ENCODE data around the gene IQGAP2.
"Not testable (repeated sequence)": the region's sequence is repeated elsewhere in the genome, so short reads cannot be mapped to it uniquely, and the experiment has no call there.

The IQGAP2 gene

GRCh38 chr5:76500633-76501393 lies 97.7 kb downstream of the IQGAP2 start:
- no peak for DNase-seq (ENCODE audit: low read depth)

- no peak for DNase-seq (ENCODE audit: low read depth)
Measured at GRCh38 chr5:76503929-76504328, 100.8 kb downstream of the IQGAP2 start.

GRCh38 chr5:76504901-76505564 lies 101.9 kb downstream of the IQGAP2 start:
- DNase-seq (ENCODE audit: low read depth): no peak

- no peak for DNase-seq (ENCODE audit: low read depth)
Measured at GRCh38 chr5:76513476-76513875, 110.4 kb downstream of the IQGAP2 start.

GRCh38 chr5:76514292-76514691 lies 111.2 kb downstream of the IQGAP2 start:
- no peak for DNase-seq (ENCODE audit: low read depth)

- DNase-seq (ENCODE audit: low read depth): no peak
Measured at GRCh38 chr5:76514713-76515112, 111.6 kb downstream of the IQGAP2 start.

- DNase-seq (ENCODE audit: low read depth): no peak
Measured at GRCh38 chr5:76517334-76517733, 114.2 kb downstream of the IQGAP2 start.

- not testable (repeated sequence) for DNase-seq (ENCODE audit: low read depth)
Measured at GRCh38 chr5:76518246-76518645, 115.2 kb downstream of the IQGAP2 start.

GRCh38 chr5:76521240-76521758 lies 118.2 kb downstream of the IQGAP2 start:
- no peak for DNase-seq (ENCODE audit: low read depth)

GRCh38 chr5:76522103-76522935 lies 119.2 kb downstream of the IQGAP2 start:
- DNase-seq (ENCODE audit: low read depth): no peak

- no peak for DNase-seq (ENCODE audit: low read depth)
Measured at GRCh38 chr5:76524101-76524835, 121.2 kb downstream of the IQGAP2 start.

GRCh38 chr5:76524868-76525267 lies 121.8 kb downstream of the IQGAP2 start:
- no peak for DNase-seq (ENCODE audit: low read depth)

- no peak for DNase-seq (ENCODE audit: low read depth)
Measured at GRCh38 chr5:76525956-76526355, 122.9 kb downstream of the IQGAP2 start.

GRCh38 chr5:76526950-76527583 lies 124.0 kb downstream of the IQGAP2 start:
- no peak for DNase-seq (ENCODE audit: low read depth)

- no peak for DNase-seq (ENCODE audit: low read depth)
Measured at GRCh38 chr5:76527685-76528161, 124.6 kb downstream of the IQGAP2 start.

- no peak for DNase-seq (ENCODE audit: low read depth)
Measured at GRCh38 chr5:76528547-76529331, 125.7 kb downstream of the IQGAP2 start.

GRCh38 chr5:76529464-76530344 lies 126.6 kb downstream of the IQGAP2 start:
- no peak for DNase-seq (ENCODE audit: low read depth)

GRCh38 chr5:76532052-76532451 lies 129.0 kb downstream of the IQGAP2 start:
- no peak for DNase-seq (ENCODE audit: low read depth)

- no peak for DNase-seq (ENCODE audit: low read depth)
Measured at GRCh38 chr5:76532973-76533372, 129.9 kb downstream of the IQGAP2 start.

Data from activated T-helper 9 cell treated with anti-CD3 and anti-CD28 coated beads, Interleukin-2, amount 50 U/mL, for 16 hours (primary cell).